Endometrium (tissue), 2 donors: ENCODE measurements around the gene RSRP1.
A peak's percentile ranks its signal among the peaks of the same experiment; 100 is the strongest.
"Not testable (repeated sequence)": the region's sequence is repeated elsewhere in the genome, so short reads cannot be mapped to it uniquely, and the experiment has no call there.

Experiments
- FAIRE-seq: peaks from 2 replicates; lab custom pipeline; 2012; peaks lifted over from hg19 to GRCh38; lab: Jason Lieb, UNC
- donor health status: control.
- donor health status: control.

The RSRP1 gene

GRCh38 chr1:25247024-25247828 lies at the start of gene RSRP1:
TSS of gene RSRP1 (minus strand) at chr1:25247454. CDS start at chr1:25246963, 491 bp downstream.
- no peak for FAIRE-seq

DNA sequence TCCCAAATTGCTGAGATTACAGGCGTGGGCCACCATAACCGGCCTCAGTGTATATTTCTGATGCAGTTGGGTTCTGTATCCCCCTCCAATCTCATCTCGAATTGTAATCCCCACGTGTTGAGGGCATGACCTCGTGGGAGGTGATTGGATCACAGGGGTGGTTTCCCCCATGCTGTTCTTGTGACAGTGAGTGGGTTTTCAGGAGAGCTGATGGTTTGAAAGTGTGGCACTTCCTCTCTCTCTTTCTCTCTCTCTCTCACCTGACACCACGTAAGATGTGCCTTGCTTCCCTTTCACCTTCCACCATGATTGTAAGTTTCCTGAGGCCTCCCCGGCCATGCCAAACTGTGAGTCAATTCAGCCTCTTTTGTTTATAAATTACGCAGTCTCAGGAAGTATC lies 49.2 kb upstream of the RSRP1 start:
- not testable (repeated sequence) for FAIRE-seq

- not testable (repeated sequence) for FAIRE-seq
Measured at GRCh38 chr1:25294889-25295826, 47.9 kb upstream of the RSRP1 start.

- FAIRE-seq: peak; percentile 77
Measured at GRCh38 chr1:25293426-25293825, 46.2 kb upstream of the RSRP1 start.

DNA sequence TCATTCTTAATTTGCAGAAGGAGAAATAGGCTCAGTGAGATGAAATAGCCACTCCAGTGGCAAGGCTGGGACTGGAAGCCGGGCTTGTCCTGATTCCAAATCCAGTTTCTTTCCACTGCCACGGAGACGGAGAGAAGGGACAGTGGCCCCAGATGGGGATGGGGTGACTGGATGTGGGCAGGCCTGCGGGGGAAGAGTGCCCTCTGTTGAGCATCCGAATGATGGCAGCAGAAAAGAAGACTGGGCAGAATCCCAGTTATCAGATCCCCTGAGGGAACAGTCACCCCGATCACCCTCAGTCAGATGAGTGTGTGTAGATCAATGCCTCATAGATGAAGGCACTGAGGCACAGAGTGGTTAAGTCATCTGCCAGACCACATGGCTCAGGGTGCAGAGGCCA lies 42.8 kb upstream of the RSRP1 start:
- not testable (repeated sequence) for FAIRE-seq

GRCh38 chr1:25288573-25289101 lies 41.4 kb upstream of the RSRP1 start:
- not testable (repeated sequence) for FAIRE-seq

- not testable (repeated sequence) for FAIRE-seq
Measured at GRCh38 chr1:25287164-25287563, 39.9 kb upstream of the RSRP1 start.

DNA sequence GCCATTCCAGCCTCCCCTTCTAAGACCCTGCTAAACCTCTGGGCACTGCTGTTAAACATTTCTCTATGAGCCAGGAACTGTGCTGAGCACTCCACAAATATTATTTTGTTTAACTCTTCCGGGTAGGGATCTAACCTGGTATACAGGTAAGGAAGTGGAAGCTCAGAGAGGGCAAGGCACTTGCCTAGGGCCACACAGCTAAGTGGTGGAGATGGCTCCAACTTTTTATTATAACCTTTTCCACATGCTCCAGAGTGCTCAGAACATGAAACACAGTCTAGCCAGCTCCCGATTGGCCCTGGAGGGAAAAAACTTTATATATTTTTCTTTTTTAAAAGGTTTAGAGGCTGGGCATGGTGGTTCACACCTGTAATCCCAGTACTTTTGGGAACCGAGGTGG lies 38.6 kb upstream of the RSRP1 start:
- FAIRE-seq: not testable (repeated sequence)

DNA sequence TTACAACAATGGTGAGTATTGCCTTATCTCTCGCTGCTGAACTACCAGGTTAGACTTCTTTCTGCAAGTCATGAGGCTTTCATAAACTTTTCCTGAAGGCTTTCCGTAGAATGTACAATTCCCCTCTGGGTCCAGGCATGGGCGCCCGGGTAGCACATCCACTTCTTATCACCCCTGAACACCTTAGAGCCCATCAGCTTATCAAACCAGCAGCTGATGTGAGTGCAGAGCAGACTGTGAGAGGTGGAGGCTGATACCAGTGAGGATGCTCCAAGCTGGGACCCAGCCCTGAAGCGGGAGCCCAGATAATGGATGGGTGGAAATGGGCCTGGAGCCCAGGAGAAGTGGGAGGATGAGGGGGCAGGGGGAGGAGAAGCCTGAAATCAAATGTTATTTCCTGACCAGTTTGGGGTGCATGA lies 32.4 kb upstream of the RSRP1 start:
- not testable (repeated sequence) for FAIRE-seq

GRCh38 chr1:25278790-25279189 lies 31.5 kb upstream of the RSRP1 start:
- FAIRE-seq: not testable (repeated sequence)

GRCh38 chr1:25278358-25278757 lies 31.1 kb upstream of the RSRP1 start:
- not testable (repeated sequence) for FAIRE-seq

DNA sequence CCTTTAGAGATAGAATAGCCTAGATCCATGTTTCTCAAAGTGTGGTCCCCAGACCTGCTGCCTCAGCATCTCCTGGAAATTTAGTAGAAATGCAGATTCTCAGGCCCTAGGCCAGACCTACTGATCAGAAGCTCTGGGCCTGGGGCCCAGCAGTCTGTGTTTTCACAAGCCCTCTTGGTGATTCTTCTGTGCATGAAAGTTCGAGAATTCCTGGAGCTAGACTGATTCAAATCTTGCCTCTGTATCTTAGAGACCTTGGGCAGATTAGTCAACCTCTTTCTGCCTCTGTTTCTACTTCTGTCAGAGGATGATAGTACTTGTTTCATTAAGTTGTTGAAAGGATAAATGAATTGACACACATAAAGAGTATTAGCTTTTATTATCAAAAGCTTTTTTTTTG lies 30.0 kb upstream of the RSRP1 start:
- FAIRE-seq: not testable (repeated sequence)

DNA sequence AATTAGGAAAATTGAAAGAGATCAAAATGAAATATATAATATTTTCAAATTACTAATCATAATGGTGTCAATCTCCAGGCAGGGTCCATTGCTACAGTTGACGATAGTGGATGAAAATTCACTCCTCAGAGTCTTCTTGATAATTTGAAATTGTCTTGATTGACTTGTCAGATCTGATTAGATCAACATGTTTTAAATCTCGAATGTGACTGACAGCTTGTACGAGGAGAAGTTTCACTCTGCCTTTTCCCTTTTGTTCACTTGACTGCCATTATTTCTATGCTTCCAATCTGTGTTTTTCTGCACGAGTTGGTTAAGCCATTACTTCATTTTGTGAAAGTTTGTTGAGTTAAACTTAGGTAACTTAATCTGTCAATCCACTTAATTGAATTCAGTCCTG lies 28.4 kb upstream of the RSRP1 start:
- peak; percentile 89 for FAIRE-seq

DNA sequence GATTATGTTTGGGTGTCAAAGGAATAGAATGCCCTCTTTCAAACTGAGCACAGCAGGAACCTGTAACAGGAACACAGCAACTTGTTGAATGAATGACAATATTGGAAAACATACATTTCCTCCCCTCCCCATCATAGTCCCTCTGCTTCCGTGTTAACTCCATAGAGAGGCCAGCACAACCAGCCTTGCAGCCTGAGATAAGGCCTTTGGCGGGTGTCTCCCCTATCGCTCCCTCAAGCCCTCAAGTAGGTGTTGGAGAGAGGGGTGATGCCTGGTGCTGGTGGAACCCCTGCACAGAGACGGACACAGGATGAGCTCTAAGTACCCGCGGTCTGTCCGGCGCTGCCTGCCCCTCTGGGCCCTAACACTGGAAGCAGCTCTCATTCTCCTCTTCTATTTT lies 25.0 kb upstream of the RSRP1 start, which contains the start of gene RHD:
TSS of gene RHD (plus strand) at position 272 of the 400 bp plus-strand sequence. CDS start at position 311, 39 bp downstream.
- not testable (repeated sequence) for FAIRE-seq

DNA sequence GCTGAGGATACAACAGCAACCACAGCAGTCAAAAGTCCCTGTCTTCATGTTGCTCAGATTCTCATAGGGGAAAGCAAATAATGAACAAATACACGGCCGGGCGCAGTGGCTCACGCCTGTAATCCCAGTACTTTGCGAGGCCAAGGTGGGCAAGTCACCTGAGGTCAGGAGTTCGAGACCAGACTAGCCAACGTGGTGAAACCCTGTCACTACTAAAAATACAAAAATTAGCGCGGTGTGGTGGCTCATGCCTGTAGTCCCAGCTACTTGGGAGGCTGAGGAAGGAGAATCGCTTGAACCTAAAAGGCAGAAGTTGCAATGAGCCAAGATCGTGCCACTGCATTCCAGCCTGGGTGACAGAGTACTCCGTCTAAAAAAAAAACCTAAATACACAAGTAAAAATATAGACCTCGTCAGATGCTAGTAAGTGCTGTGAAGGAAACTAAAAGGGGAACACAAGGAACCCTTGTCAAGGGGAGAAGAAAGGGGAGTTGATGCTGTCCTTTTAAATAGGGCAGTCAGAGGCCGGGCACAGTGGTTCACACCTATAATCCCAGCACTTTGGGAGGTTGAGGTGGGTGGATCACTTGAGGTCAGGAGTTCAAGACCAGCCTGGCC lies 21.0 kb upstream of the RSRP1 start:
- FAIRE-seq: not testable (repeated sequence)

GRCh38 chr1:25267288-25268142 lies 20.3 kb upstream of the RSRP1 start:
- peak; percentile 87 for FAIRE-seq

DNA sequence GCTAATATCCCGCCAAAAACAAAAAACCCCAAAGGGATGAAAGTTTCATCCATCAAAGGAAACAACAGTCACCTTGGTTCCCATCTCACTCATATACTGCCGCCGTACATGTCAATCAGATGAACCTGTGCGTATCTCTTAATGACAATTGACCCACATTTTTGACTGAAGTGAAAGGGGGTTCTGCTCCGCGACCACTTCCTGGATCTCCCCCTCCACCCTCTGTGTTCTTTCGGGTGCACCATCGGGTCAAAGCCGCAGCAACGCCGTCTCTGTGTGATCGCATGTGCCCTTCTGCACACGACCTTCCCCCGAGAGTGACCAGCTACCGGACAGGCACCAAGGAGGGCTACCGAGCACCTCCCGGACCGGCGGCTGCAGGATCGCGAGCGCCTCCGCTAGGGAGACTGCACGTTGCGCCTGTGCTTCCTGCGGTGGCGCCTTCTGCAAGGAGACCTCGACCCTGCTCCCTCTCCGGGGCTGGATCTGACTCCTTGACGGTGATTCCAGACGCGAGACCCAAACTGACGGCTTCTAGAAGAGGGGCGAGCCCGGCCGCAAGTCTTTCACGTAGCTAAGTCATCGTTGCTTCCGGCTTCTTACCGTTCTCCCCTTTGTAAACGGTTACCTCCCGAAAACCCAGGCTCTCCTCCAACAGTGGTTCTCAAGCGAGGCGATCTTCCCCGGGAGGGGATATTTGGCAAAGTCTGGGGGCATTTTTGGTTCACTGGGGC lies 19.5 kb upstream of the RSRP1 start:
- FAIRE-seq: not testable (repeated sequence)

GRCh38 chr1:25260336-25260735 lies 13.1 kb upstream of the RSRP1 start:
- FAIRE-seq: not testable (repeated sequence)

DNA sequence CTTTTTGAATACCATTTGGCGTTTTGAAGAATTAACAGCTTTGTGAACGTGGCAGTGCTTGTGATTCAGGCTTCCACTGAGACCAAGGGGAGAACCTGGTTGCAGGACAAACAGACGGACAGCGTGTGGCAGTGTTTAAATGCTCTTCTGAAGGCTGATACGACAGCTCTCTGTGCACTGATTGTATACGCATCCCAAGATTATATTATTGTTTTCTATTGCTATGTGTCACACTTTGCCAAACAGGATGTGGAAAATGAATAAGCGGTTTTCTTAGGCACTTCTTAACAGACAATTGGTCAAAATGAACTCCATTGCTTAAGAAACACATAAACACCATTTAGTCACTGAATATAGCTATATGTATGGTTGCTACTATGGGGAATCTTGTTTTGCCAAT lies 12.6 kb upstream of the RSRP1 start:
- not testable (repeated sequence) for FAIRE-seq

DNA sequence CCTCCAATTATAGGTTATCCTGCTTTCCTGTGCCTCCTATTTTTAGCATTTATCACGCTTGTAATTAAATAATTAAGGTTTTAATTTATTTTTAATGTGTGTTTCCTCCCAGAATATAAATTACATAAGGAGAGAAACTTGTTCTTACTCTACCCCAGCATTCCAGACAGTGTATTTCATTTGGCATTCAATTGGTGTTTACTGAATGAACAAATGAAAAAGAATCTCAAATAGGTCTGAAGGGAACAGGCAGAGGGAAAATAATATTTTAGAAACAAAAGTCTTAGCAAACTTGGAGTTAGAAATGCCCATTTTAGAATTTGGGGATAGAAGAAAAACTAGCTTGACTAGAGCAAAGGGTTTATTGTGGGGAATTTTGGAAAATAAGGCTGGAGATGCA lies 9.9 kb upstream of the RSRP1 start:
- FAIRE-seq: no peak
